ENCODE measurements around the gene TENM3.

DNA sequence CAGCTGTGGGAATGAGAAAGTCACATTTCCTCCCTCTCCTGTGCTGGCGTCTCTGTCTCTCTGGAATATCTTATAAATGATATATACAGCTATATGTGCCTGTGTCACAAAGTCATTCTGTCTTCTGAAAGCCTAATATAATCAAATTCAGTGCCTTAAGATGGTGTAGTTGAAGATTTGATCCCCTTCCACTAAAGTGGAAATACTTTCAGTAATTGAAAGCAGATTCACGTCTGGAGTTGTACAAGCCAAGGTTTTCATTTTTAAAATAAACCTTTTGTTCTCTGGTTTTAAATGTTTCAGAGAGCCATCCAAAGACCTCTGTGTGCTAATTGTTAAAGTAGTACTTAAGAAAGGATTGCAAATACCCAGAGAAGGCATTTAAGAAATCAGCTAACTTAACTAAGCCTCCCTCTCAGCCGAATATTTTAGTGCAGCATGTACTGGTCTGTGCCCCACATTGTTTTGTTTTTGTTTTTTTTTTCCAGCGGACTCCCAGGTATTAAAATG is 206.8 kb downstream of the TENM3 start:
- TF ChIP-seq, protein P1, sequence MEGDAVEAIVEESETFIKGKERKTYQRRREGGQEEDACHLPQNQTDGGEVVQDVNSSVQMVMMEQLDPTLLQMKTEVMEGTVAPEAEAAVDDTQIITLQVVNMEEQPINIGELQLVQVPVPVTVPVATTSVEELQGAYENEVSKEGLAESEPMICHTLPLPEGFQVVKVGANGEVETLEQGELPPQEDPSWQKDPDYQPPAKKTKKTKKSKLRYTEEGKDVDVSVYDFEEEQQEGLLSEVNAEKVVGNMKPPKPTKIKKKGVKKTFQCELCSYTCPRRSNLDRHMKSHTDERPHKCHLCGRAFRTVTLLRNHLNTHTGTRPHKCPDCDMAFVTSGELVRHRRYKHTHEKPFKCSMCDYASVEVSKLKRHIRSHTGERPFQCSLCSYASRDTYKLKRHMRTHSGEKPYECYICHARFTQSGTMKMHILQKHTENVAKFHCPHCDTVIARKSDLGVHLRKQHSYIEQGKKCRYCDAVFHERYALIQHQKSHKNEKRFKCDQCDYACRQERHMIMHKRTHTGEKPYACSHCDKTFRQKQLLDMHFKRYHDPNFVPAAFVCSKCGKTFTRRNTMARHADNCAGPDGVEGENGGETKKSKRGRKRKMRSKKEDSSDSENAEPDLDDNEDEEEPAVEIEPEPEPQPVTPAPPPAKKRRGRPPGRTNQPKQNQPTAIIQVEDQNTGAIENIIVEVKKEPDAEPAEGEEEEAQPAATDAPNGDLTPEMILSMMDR (conservative IDR thresholded peaks at IDR 0.05; ENCODE audit: low read depth, low read length): no peak
- TF ChIP-seq EZH2phosphoT487 (IDR thresholded peaks at IDR 0.05; ENCODE audit: borderline replicate concordance, low read length) (no peak), EZH2 (IDR thresholded peaks at IDR 0.05; ENCODE audit: low read length, unreplicated experiment) (no peak)
